CD14-positive monocyte (primary cell): ENCODE data around the gene FNIP1. TPM values are rescaled to one million over a fixed set of nuclear protein-coding genes. Genes with fewer than 3 reads are reported as not detected.

Experiments
- DNase-seq, 3 donors: peaks; one replicate each; pipeline ENCODE4 v3.0.0-alpha.2; 2011 to 2022
- H2AFZ ChIP-seq: 2 replicates; pipeline ENCODE4 v1.6.0; 2012; ENCODE audit warnings: mild to moderate bottlenecking, low read depth, low read length, inconsistent platforms; ENCODE audit not compliant: insufficient read depth, poor library complexity, severe bottlenecking
- H3K27ac ChIP-seq, 2 donors: 1 replicate in 1 of 2; 2 replicates in 1 of 2; pipeline ENCODE4 v1.5.1; 2012 to 2013; ENCODE audit warnings: low read length in 2 of 2, control low read depth in 1 of 2, inconsistent platforms in 1 of 2, low read depth in 1 of 2, mild to moderate bottlenecking in 1 of 2
- H3K27me3 ChIP-seq, 2 donors: one replicate each; pipeline versions ENCODE4 v1.6.0 to v1.6.1; 2011 to 2013; ENCODE audit warnings: low read length in 2 of 2; ENCODE audit not compliant: control insufficient read depth in 2 of 2, insufficient read depth in 2 of 2
- H3K36me3 ChIP-seq, 2 donors: replicated peaks in 1 of 2; 1 replicate in 1 of 2; 2 replicates in 1 of 2; pipeline versions ENCODE4 v1.5.1 to v1.6.1; 2012 to 2013; ENCODE audit warnings: low read length in 2 of 2, control low read depth in 1 of 2, inconsistent platforms in 1 of 2, mild to moderate bottlenecking in 1 of 2; ENCODE audit not compliant: insufficient read depth in 2 of 2, control insufficient read depth in 1 of 2
- H3K4me1 ChIP-seq, 2 donors: 1 replicate in 1 of 2; 2 replicates in 1 of 2; pipeline versions ENCODE4 v1.5.1 to v1.6.1; 2012 to 2013; ENCODE audit warnings: low read length in 2 of 2, control low read depth in 1 of 2, inconsistent platforms in 1 of 2, mild to moderate bottlenecking in 1 of 2, moderate library complexity in 1 of 2; ENCODE audit not compliant: insufficient read depth in 2 of 2, control insufficient read depth in 1 of 2
- H3K4me2 ChIP-seq: replicated peaks from 2 replicates; pipeline ENCODE3; 2012; ENCODE audit warnings: low read length, moderate library complexity, mild to moderate bottlenecking; ENCODE audit not compliant: poor library complexity, severe bottlenecking; ENCODE audit errors: extremely low read depth
- H3K4me3 ChIP-seq, 3 experiments: fragments of 200-600 bp in 1 of 3; sonication (generic) in 1 of 3; replicated peaks in 1 of 3; 1 replicate in 2 of 3; 2 replicates in 1 of 3; pipeline ENCODE4 v1.5.1; 2011 to 2013; ENCODE audit warnings: low read length in 3 of 3, mild to moderate bottlenecking in 3 of 3, control low read depth in 2 of 3, low read depth in 2 of 3, inconsistent platforms in 1 of 3, moderate library complexity in 1 of 3
- H3K79me2 ChIP-seq: 2 replicates; pipeline ENCODE4 v1.6.0; 2012; ENCODE audit warnings: mild to moderate bottlenecking, control low read depth, inconsistent platforms, low read length, moderate library complexity; ENCODE audit not compliant: insufficient read depth
- H3K9ac ChIP-seq: 2 replicates; pipeline ENCODE4 v1.6.0; 2017; ENCODE audit warnings: low read length, mild to moderate bottlenecking; ENCODE audit not compliant: insufficient read depth, poor library complexity, severe bottlenecking
- H3K9me3 ChIP-seq, 2 donors: replicated peaks in 1 of 2; 1 replicate in 1 of 2; 2 replicates in 1 of 2; pipeline versions ENCODE4 v1.5.1 to v1.6.1; 2012 to 2013; ENCODE audit warnings: low read length in 2 of 2, control low read depth in 1 of 2; ENCODE audit not compliant: control insufficient read depth in 1 of 2, insufficient read depth in 1 of 2
- H4K20me1 ChIP-seq: 2 replicates; pipeline ENCODE4 v1.6.0; 2012; ENCODE audit warnings: mild to moderate bottlenecking, low read length, control low read depth, moderate library complexity; ENCODE audit not compliant: insufficient read depth
- H3K27ac Mint-ChIP-seq, 7 donors: one replicate each; pipeline ENCODE4 v1.8.0; 2020; ENCODE audit warnings: mild to moderate bottlenecking in 7 of 7, mixed read lengths in 7 of 7, moderate library complexity in 6 of 7, inconsistent platforms in 2 of 7
- H3K27me3 Mint-ChIP-seq, 3 donors: one replicate each; pipeline ENCODE4 v1.8.0; 2021 to 2022; ENCODE audit warnings: low read depth in 3 of 3, mild to moderate bottlenecking in 3 of 3, mixed read lengths in 3 of 3, moderate library complexity in 3 of 3, inconsistent platforms in 1 of 3
- H3K36me3 Mint-ChIP-seq, 2 donors: one replicate each; pipeline ENCODE4 v1.8.0; 2020; ENCODE audit warnings: mixed read lengths in 2 of 2, inconsistent platforms in 1 of 2, mild to moderate bottlenecking in 1 of 2
- H3K4me1 Mint-ChIP-seq: one replicate; pipeline ENCODE4 v1.8.0; 2020; ENCODE audit warnings: mild to moderate bottlenecking, mixed read lengths
- H3K4me3 Mint-ChIP-seq, 2 donors: one replicate each; pipeline ENCODE4 v1.8.0; 2020; ENCODE audit warnings: mild to moderate bottlenecking in 2 of 2, mixed read lengths in 2 of 2, moderate library complexity in 1 of 2
- H3K9me3 Mint-ChIP-seq, 7 donors: one replicate each; pipeline ENCODE4 v1.8.0; 2020 to 2022; ENCODE audit warnings: mixed read lengths in 7 of 7, mild to moderate bottlenecking in 6 of 7, moderate library complexity in 6 of 7, inconsistent platforms in 2 of 7
- WGBS: methylation state at CpG from one replicate; pipeline ENCODE4 v1.1.5; 2013; ENCODE audit warnings: missing lambda C conversion rate; ENCODE audit not compliant: insufficient coverage; 5-methylcytosine and 5-hydroxymethylcytosine counted together
- intact Hi-C, 2 donors: fragments of 100-400 bp; cut with micrococcal nuclease; formaldehyde crosslinking; loops; one replicate each; pipeline versions ENCODE4 v1.15.0 to v1.15.1; 2023
- polyA plus RNA-seq, 3 donors: library from polyadenylated mRNA; depleted of rRNA in 1 of 3; unstranded in 2 of 3; stranded (reverse) in 1 of 3; fragments of 300-500 nt in 2 of 3; fragments of >200 nt in 1 of 3; fragmentation: Illumina TruSeq in 2 of 3; gene quantifications; 1 replicate in 2 of 3; 2 replicates in 1 of 3; pipeline ENCODE4 v1.2.3, GENCODE V29; 2012 to 2021
- TF ChIP-seq, protein P1 (sequence below): fragments of 200-600 bp; IDR thresholded peaks from one replicate; pipeline ENCODE4 v1.8.0; 2022; ENCODE audit warnings: antibody characterized with exemption, mild to moderate bottlenecking

Gene FNIP1
- polyA plus RNA-seq, 3 donors: 13.6 to 17.3 (median 16.3) TPM

DNA sequence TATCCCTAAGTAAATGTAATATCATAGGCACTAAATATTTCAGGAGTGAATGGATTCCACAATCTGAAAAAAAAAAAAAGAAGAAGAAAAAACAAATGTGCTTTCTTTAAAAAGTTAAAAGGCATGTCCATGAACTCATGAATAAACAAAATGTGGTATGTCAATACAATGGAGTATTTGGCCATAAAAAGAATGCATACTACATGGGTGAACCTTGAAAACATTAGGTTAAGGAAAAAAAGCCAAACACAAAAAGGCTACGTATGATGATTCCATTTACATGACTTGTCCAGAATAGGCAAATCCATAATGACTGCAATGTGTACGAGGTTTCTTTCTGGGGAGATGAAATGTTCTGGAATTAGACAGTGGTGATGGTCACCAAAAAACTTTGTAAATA lies 45.3 kb downstream of the FNIP1 start:
- peaks cover 42% of the 10 kb centered on the region for H3K4me1 Mint-ChIP-seq
- no peaks in the 10 kb centered on the region for H3K9me3 Mint-ChIP-seq

DNA sequence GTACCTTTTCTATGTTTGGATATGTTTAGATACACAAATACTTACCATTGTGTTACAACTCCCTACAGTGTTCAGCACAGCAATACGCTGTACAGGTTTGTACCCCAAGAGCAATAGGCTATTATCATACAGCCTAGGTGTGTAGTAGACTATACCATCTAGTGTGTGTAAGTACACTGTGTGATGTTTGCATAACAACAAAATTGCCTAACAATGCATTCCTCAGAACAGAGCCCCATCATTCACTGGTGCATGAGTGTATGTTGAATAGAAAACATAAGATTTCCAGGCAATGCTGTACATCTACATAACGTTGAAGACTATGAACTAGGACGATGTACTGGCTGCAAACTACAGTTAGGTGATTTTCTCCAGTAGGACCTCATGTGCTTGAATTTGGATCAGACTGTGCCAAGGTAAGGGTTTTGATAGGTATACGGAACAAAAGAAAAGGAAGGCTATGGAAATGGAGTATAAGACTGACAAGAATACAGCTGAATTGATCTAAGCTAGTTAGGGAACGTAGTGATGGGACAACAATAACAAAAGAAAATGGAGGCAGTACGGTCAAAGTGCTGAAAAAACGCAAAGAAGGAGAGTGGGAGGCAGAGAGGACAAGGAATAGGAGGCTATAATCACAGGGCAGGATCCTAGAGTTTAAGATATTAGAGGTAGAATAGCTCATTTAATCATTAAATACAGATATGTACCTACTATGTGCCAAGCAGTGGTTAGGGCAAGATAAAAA lies 46.9 kb downstream of the FNIP1 start:
- Histone ChIP-seq H3K27ac (peak overlapping the region in 1 of 2 donors; percentile 67), H3K4me1 (peaks cover 22 to 24% of the 10 kb centered on the region in 2 donors), H3K79me2 (peaks cover 100% of the 10 kb centered on the region), H3K9ac (no peak overlapping the region), H3K4me3 (no peak overlapping the region), H3K4me2 (no peak overlapping the region), H3K27me3 (no peaks in the 10 kb centered on the region), H4K20me1 (peaks cover 88% of the 10 kb centered on the region), H3K36me3 (peaks cover 0 to 4% of the 10 kb centered on the region in 2 donors), H2AFZ (no peak overlapping the region), H3K9me3 (no peaks in the 10 kb centered on the region)
- Mint-ChIP-seq H3K4me3 (no peak overlapping the region), H3K4me1 (peaks cover 39% of the 10 kb centered on the region), H3K9me3 (no peaks in the 10 kb centered on the region), H3K27me3 (no peaks in the 10 kb centered on the region), H3K36me3 (peaks cover 8 to 14% of the 10 kb centered on the region in 2 donors), H3K27ac (peak overlapping the region in 2 of 7 donors; percentile 1 to 34)
- WGBS: 100% methylated on average over 4 of the region's 7 CpGs
- intact Hi-C loops: loop anchor here in 1 of 2 donors (5.0 kb wide), 1 partner anchor 37 kb away; no protein-coding TSS in a partner anchor
- TF ChIP-seq, protein P1, sequence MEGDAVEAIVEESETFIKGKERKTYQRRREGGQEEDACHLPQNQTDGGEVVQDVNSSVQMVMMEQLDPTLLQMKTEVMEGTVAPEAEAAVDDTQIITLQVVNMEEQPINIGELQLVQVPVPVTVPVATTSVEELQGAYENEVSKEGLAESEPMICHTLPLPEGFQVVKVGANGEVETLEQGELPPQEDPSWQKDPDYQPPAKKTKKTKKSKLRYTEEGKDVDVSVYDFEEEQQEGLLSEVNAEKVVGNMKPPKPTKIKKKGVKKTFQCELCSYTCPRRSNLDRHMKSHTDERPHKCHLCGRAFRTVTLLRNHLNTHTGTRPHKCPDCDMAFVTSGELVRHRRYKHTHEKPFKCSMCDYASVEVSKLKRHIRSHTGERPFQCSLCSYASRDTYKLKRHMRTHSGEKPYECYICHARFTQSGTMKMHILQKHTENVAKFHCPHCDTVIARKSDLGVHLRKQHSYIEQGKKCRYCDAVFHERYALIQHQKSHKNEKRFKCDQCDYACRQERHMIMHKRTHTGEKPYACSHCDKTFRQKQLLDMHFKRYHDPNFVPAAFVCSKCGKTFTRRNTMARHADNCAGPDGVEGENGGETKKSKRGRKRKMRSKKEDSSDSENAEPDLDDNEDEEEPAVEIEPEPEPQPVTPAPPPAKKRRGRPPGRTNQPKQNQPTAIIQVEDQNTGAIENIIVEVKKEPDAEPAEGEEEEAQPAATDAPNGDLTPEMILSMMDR: no peak
- DNase-seq: no peak

More for the DNA sequence above, 45.3 kb downstream of the FNIP1 start:
- H3K27ac Mint-ChIP-seq: peak overlapping the region in 2 of 7 donors; percentile 3 to 10
- no peak overlapping the region for H3K4me3 ChIP-seq
- no peak overlapping the region for H3K27ac ChIP-seq
- H3K4me2 ChIP-seq: no peak overlapping the region
- no peak overlapping the region for H3K4me3 Mint-ChIP-seq
- intact Hi-C loops: loop anchor here in 1 of 2 donors (5.0 kb wide), 1 partner anchor 36 kb away; no protein-coding TSS in a partner anchor
- TF ChIP-seq, protein P1: no peak
- no peaks in the 10 kb centered on the region for H3K27me3 Mint-ChIP-seq
- no peak for DNase-seq
- H3K36me3 ChIP-seq: no peaks in the 10 kb centered on the region
- H3K4me1 ChIP-seq: peaks cover 22 to 24% of the 10 kb centered on the region in 2 donors
- peaks cover 94% of the 10 kb centered on the region for H4K20me1 ChIP-seq
- no CpG with 5 or more reads among the region's 2 CpGs for WGBS
- H3K79me2 ChIP-seq: peaks cover 100% of the 10 kb centered on the region
- no peak overlapping the region for H3K9ac ChIP-seq
- no peaks in the 10 kb centered on the region for H3K27me3 ChIP-seq
- H3K36me3 Mint-ChIP-seq: peaks cover 5 to 14% of the 10 kb centered on the region in 2 donors
- H2AFZ ChIP-seq: no peak overlapping the region
- H3K9me3 ChIP-seq: no peaks in the 10 kb centered on the region
